Fibroblast of villous mesenchyme (primary cell): ENCODE results near the gene LUZP2. TPM values are rescaled to one million over a fixed set of nuclear protein-coding genes. Genes with fewer than 3 reads are reported as not detected.

Experiments
- DNase-seq: peaks from one replicate; pipeline ENCODE4 v3.0.0-alpha.2; 2010; ENCODE audit warnings: low read depth
- H3K4me3 ChIP-seq: 2 replicates; pipeline ENCODE4 v1.5.1; 2011; ENCODE audit warnings: low read depth, mild to moderate bottlenecking, low read length
- CTCF ChIP-seq: IDR thresholded peaks from 2 replicates; pipeline ENCODE4 v1.5.1; 2012; ENCODE audit warnings: low read depth, mild to moderate bottlenecking, low read length; ENCODE audit not compliant: insufficient read depth
- total RNA-seq: library from RNA; depleted of rRNA; stranded (reverse); fragments of >200 nt; gene quantifications from 2 replicates; pipeline ENCODE4 v1.2.3, GENCODE V29; 2012

Gene LUZP2
- total RNA-seq, 1 donor, result under 0.01 TPM

GRCh38 chr11:24585192-24585591 is 88.3 kb downstream of the LUZP2 start:
- H3K4me3 ChIP-seq, result no peak overlapping the region
- DNase-seq, result no peak
- TF ChIP-seq CTCF, result no peak

- H3K4me3 ChIP-seq, result no peak overlapping the region
- no peak for TF ChIP-seq CTCF
- DNase-seq, result no peak
Measured at GRCh38 chr11:24587635-24588034, 90.8 kb downstream of the LUZP2 start.

- no peak overlapping the region for H3K4me3 ChIP-seq
- no peak for TF ChIP-seq CTCF
- no peak for DNase-seq
Measured at GRCh38 chr11:24588081-24588480, 91.2 kb downstream of the LUZP2 start.

GRCh38 chr11:24589064-24589463 is 92.2 kb downstream of the LUZP2 start:
- no peak for DNase-seq
- no peak for TF ChIP-seq CTCF
- no peak overlapping the region for H3K4me3 ChIP-seq

DNA sequence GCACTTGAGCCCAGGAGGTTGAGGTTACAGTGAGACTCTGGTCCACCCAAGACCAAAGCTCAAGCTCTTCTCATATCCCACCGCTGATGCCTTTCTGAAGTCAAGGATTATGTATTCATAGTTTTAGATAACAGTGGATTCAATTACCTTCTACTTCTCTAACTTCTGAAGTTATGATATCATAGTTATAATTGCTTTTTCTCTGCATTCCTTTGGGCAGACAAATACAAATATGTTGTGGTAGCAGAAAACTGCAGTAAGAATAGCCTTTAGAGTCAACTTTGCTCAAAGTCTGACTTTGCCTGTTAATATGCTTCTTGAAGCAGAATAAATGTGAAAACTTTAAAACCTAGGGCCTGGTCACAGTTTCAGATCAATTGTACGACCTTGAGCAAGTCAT is 94.4 kb downstream of the LUZP2 start:
- no peak for TF ChIP-seq CTCF
- no peak for DNase-seq
- H3K4me3 ChIP-seq, result no peak overlapping the region

DNA sequence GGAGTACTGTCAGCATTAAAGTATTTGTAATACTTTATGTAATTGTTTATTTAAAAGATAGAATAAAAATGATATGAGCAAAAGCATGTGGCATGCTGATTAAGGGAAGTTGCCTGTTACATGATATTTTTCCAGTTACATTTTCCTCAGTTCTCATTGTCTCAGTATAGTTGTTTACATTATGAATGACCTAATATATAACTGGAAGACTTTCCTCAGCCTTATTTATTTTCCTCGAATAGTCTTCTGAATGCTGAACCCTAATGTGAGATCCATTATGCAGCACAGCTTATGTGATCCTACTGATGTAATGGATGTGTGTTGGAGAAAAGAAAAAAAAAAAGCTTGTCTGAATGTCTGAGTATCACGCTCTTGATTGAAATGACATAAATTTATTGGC is 95.5 kb downstream of the LUZP2 start:
- TF ChIP-seq CTCF, result no peak
- no peak overlapping the region for H3K4me3 ChIP-seq
- no peak for DNase-seq

- H3K4me3 ChIP-seq, result no peak overlapping the region
- no peak for DNase-seq
- no peak for TF ChIP-seq CTCF
Measured at GRCh38 chr11:24593332-24593731, 96.5 kb downstream of the LUZP2 start.
